Neural progenitor cell (in vitro differentiated cells): Measurements from ENCODE around the gene SLC28A1. TPM values are rescaled to one million over a fixed set of nuclear protein-coding genes. Genes with fewer than 3 reads are reported as not detected.

Experiments used
- DNase-seq: peaks from one replicate; pipeline ENCODE4 v3.0.0-alpha.2; 2016; ENCODE audit warnings: low spot score
- H2AFZ ChIP-seq: fragments of 200-600 bp; sonication (generic); replicated peaks from 2 replicates; pipeline ENCODE4 v1.6.1; 2016; ENCODE audit warnings: antibody characterized with exemption
- H3F3A ChIP-seq: fragments of 200-600 bp; sonication (generic); 2 replicates; pipeline ENCODE4 v1.6.1; 2016; ENCODE audit warnings: antibody characterized with exemption, low read depth
- H3K27ac ChIP-seq: fragments of 200-600 bp; sonication (generic); 2 replicates; pipeline ENCODE4 v1.5.1; 2016; ENCODE audit warnings: mild to moderate bottlenecking
- H3K27me3 ChIP-seq: fragments of 200-600 bp; sonication (generic); 2 replicates; pipeline ENCODE4 v1.6.1; 2016; ENCODE audit warnings: mild to moderate bottlenecking, moderate library complexity
- H3K36me3 ChIP-seq: fragments of 200-600 bp; sonication (generic); 2 replicates; pipeline ENCODE4 v1.5.1; 2016
- H3K4me1 ChIP-seq: fragments of 200-600 bp; sonication (generic); 2 replicates; pipeline ENCODE4 v1.6.1; 2016; ENCODE audit warnings: mixed run types
- H3K4me2 ChIP-seq: fragments of 200-600 bp; sonication (generic); 2 replicates; pipeline ENCODE4 v1.6.1; 2016
- H3K4me3 ChIP-seq: fragments of 200-600 bp; sonication (generic); 2 replicates; pipeline ENCODE4 v1.5.1; 2016
- H3K79me2 ChIP-seq: fragments of 200-600 bp; sonication (generic); 2 replicates; pipeline ENCODE4 v1.6.1; 2016; ENCODE audit warnings: low read depth
- H3K9ac ChIP-seq: fragments of 200-600 bp; sonication (generic); 2 replicates; pipeline ENCODE4 v1.6.1; 2016
- H3K9me3 ChIP-seq: fragments of 200-600 bp; sonication (generic); 2 replicates; pipeline ENCODE4 v1.5.1; 2016; ENCODE audit warnings: low read depth
- H4K20me1 ChIP-seq: fragments of 200-600 bp; sonication (generic); 2 replicates; pipeline ENCODE4 v1.6.1; 2016; ENCODE audit warnings: low read depth
- H3K27ac Mint-ChIP-seq: 3 replicates; pipeline ENCODE4 v1.8.0; 2021; ENCODE audit warnings: mixed read lengths
- H3K27me3 Mint-ChIP-seq: 2 replicates; pipeline ENCODE4 v1.8.0; 2022; ENCODE audit warnings: low read depth, mild to moderate bottlenecking, inconsistent platforms, moderate library complexity, mixed read lengths; ENCODE audit not compliant: insufficient read depth
- H3K36me3 Mint-ChIP-seq: 3 replicates; pipeline ENCODE4 v1.8.0; 2021; ENCODE audit warnings: mixed read lengths
- H3K4me1 Mint-ChIP-seq: 3 replicates; pipeline ENCODE4 v1.8.0; 2021; ENCODE audit warnings: mixed read lengths
- H3K4me3 Mint-ChIP-seq: 3 replicates; pipeline ENCODE4 v1.8.0; 2021; ENCODE audit warnings: mild to moderate bottlenecking, moderate library complexity, mixed read lengths
- H3K9me3 Mint-ChIP-seq: 3 replicates; pipeline ENCODE4 v1.8.0; 2020; ENCODE audit warnings: mixed read lengths
- CTCF ChIP-seq: fragments of 200-600 bp; sonication (generic); IDR thresholded peaks from 2 replicates; pipeline ENCODE4 v1.5.1; 2017; ENCODE audit warnings: antibody characterized with exemption, mild to moderate bottlenecking
- EZH2 ChIP-seq: fragments of 200-600 bp; sonication (generic); IDR thresholded peaks from 2 replicates; pipeline ENCODE4 v1.6.1; 2017; ENCODE audit warnings: antibody characterized with exemption, mild to moderate bottlenecking, moderate library complexity
- EZH2phosphoT487 ChIP-seq: fragments of 200-600 bp; sonication (generic); IDR thresholded peaks from 2 replicates; pipeline ENCODE4 v1.6.1; 2017; ENCODE audit warnings: antibody characterized with exemption
- total RNA-seq: library from RNA; depleted of rRNA; stranded (reverse); fragments of >200 nt; gene quantifications from 2 replicates; pipeline ENCODE4 v1.2.3, GENCODE V29; 2015; ENCODE audit warnings: low replicate concordance

SLC28A1 gene
- total RNA-seq, 1 donor from 2014 or later: not detected

- H3K36me3 Mint-ChIP-seq: peaks cover 4% of the 10 kb centered on the region
These were observed 83.8 kb downstream of the SLC28A1 start for GRCh38 chr15:84968301-84968700.

GRCh38 chr15:84969257-84969656, 84.8 kb downstream of the SLC28A1 start:
- no peak for DNase-seq
- no peak overlapping the region for H3K4me3 Mint-ChIP-seq
- no peaks in the 10 kb centered on the region for H4K20me1 ChIP-seq
- H3K27me3 ChIP-seq: no peaks in the 10 kb centered on the region
- no peak overlapping the region for H3K27ac Mint-ChIP-seq
- H3K4me3 ChIP-seq: no peak overlapping the region
- no peaks in the 10 kb centered on the region for H3K36me3 ChIP-seq
- H3F3A ChIP-seq: no peaks in the 10 kb centered on the region
- H3K27me3 Mint-ChIP-seq: peaks cover 2% of the 10 kb centered on the region
- peaks cover 2% of the 10 kb centered on the region for H3K9me3 Mint-ChIP-seq
- TF ChIP-seq CTCF: no peak
- no peak for TF ChIP-seq EZH2
- TF ChIP-seq EZH2phosphoT487: no peak
- no peaks in the 10 kb centered on the region for H3K79me2 ChIP-seq
- no peak overlapping the region for H3K9ac ChIP-seq
- peaks cover 4% of the 10 kb centered on the region for H3K36me3 Mint-ChIP-seq
- no peaks in the 10 kb centered on the region for H3K4me1 ChIP-seq
- no peaks in the 10 kb centered on the region for H3K9me3 ChIP-seq
- peaks cover 5% of the 10 kb centered on the region for H3K4me1 Mint-ChIP-seq
- H3K4me2 ChIP-seq: no peak overlapping the region
- H3K27ac ChIP-seq: no peak overlapping the region
- no peak overlapping the region for H2AFZ ChIP-seq

More at GRCh38 chr15:84968301-84968700, 83.8 kb downstream of the SLC28A1 start:
- Histone ChIP-seq H3K36me3 (no peaks in the 10 kb centered on the region), H3F3A (no peaks in the 10 kb centered on the region), H4K20me1 (no peaks in the 10 kb centered on the region), H3K27me3 (no peaks in the 10 kb centered on the region), H3K4me1 (no peaks in the 10 kb centered on the region), H3K4me3 (no peak overlapping the region), H2AFZ (no peak overlapping the region), H3K4me2 (no peak overlapping the region), H3K9me3 (no peaks in the 10 kb centered on the region), H3K9ac (no peak overlapping the region), H3K79me2 (no peaks in the 10 kb centered on the region), H3K27ac (no peak overlapping the region)
- H3K27me3 Mint-ChIP-seq: peaks cover 2% of the 10 kb centered on the region
- peaks cover 2% of the 10 kb centered on the region for H3K9me3 Mint-ChIP-seq
- DNase-seq: no peak
- H3K4me3 Mint-ChIP-seq: no peak overlapping the region
- H3K27ac Mint-ChIP-seq: no peak overlapping the region
- TF ChIP-seq CTCF (no peak), EZH2phosphoT487 (no peak), EZH2 (no peak)
- peaks cover 3% of the 10 kb centered on the region for H3K4me1 Mint-ChIP-seq

GRCh38 chr15:84970843-84971242, 86.4 kb downstream of the SLC28A1 start:
- Mint-ChIP-seq H3K36me3 (no peaks in the 10 kb centered on the region), H3K4me1 (peaks cover 5% of the 10 kb centered on the region), H3K27me3 (peaks cover 2% of the 10 kb centered on the region), H3K4me3 (no peak overlapping the region), H3K27ac (no peak overlapping the region), H3K9me3 (peaks cover 2% of the 10 kb centered on the region)
- Histone ChIP-seq H3K9me3 (no peaks in the 10 kb centered on the region), H3K4me2 (no peak overlapping the region), H3K9ac (no peak overlapping the region), H3K4me3 (no peak overlapping the region), H3F3A (no peaks in the 10 kb centered on the region), H2AFZ (no peak overlapping the region), H3K27ac (no peak overlapping the region), H3K79me2 (no peaks in the 10 kb centered on the region), H3K4me1 (no peaks in the 10 kb centered on the region), H3K36me3 (no peaks in the 10 kb centered on the region), H4K20me1 (no peaks in the 10 kb centered on the region), H3K27me3 (no peaks in the 10 kb centered on the region)
- DNase-seq: no peak
- TF ChIP-seq EZH2: no peak
- TF ChIP-seq CTCF: no peak
- TF ChIP-seq EZH2phosphoT487: no peak
